Esophagus squamous epithelium (tissue), 4 donors: ENCODE data around the gene GPATCH2L.

Experiments
- POLR2A ChIP-seq, 4 donors: fragments of 450-650 bp; IDR thresholded peaks; one replicate each; pipeline ENCODE4 v1.6.1; 2017; ENCODE audit warnings: antibody characterized with exemption in 4 of 4, mild to moderate bottlenecking in 4 of 4, moderate library complexity in 3 of 4
- TF ChIP-seq, protein P1 (sequence below), 6 experiments: fragments of 450-650 bp in 4 of 6; fragments of 200-600 bp in 2 of 6; sonication (generic) in 2 of 6; IDR thresholded peaks; one replicate each; pipeline ENCODE4 v1.5.1; 2016 to 2019; ENCODE audit warnings: antibody characterized with exemption in 6 of 6, mild to moderate bottlenecking in 4 of 6, moderate library complexity in 4 of 6

DNA sequence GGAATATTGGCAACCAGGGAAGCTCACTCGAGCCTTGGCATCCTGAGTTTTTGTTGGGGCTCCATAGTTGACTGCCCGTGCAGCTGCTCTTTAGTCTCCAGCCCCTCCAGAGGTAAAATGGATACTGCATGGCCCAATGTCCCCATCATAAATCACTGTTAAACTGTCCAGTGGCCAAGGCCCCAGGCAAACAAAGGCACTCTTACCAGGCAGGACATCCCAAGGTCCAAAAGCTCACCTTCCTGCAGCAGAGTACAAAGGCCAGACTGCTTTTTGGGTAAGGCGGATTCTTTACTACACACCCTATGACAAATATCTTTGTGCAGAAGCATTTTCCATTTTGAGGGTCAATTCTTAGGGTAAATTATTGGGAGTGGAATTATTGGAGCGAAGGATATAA, 81.1 kb downstream of the GPATCH2L start:
- TF ChIP-seq POLR2A (IDR thresholded peaks at IDR 0.05) = no peak
- TF ChIP-seq, protein P1, sequence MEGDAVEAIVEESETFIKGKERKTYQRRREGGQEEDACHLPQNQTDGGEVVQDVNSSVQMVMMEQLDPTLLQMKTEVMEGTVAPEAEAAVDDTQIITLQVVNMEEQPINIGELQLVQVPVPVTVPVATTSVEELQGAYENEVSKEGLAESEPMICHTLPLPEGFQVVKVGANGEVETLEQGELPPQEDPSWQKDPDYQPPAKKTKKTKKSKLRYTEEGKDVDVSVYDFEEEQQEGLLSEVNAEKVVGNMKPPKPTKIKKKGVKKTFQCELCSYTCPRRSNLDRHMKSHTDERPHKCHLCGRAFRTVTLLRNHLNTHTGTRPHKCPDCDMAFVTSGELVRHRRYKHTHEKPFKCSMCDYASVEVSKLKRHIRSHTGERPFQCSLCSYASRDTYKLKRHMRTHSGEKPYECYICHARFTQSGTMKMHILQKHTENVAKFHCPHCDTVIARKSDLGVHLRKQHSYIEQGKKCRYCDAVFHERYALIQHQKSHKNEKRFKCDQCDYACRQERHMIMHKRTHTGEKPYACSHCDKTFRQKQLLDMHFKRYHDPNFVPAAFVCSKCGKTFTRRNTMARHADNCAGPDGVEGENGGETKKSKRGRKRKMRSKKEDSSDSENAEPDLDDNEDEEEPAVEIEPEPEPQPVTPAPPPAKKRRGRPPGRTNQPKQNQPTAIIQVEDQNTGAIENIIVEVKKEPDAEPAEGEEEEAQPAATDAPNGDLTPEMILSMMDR (IDR thresholded peaks at IDR 0.05) = no peak
